Measurements from ENCODE around the gene AKR1A1. TPM values are rescaled to one million over a fixed set of nuclear protein-coding genes. Genes with fewer than 3 reads are reported as not detected.

The AKR1A1 gene
- polyA plus RNA-seq, 3 donors, result 219 to 245 (median 219) TPM

DNA sequence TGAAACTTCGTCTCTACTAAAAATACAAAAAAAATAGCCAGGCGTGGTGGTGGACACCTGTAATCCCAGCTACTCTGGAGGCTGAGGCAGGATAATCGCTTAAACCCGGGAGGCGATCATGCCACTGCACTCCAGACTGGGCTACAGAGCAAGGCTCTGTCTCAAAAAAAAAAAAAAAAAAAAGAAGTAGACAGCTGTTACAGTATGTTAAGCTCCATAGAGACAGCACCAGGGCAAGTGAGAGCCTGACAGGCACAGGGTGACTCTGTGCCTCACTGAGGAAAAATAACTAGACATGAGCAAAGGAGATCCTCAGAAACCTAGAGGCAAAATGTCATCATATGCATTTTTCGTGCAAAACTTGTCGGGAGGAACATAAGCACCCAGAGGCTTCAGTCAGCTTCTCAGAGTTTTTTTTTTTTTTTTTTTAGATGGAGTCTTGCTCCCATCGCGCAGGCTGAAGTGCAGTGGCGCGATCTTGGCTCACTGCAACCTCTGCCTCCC is 19.9 kb upstream of the AKR1A1 start:
- H4K20me1 ChIP-seq (ENCODE audit: insufficient read depth, low read length), result no peaks in the 10 kb centered on the region
- H3K36me3 ChIP-seq (replicated peaks in 1 of 2; ENCODE audit: control insufficient read depth in 1 of 2, insufficient read depth in 2 of 2, low read length in 2 of 2), result no peaks in the 10 kb centered on the region
- H3K4me2 ChIP-seq (replicated peaks; ENCODE audit: extremely low read depth, low read length, poor library complexity, severe bottlenecking), result no peak overlapping the region
- DNase-seq, result no peak
- 100% methylated on average over 5 of the region's 11 CpGs for WGBS (ENCODE audit: insufficient coverage)
- no peaks in the 10 kb centered on the region for H3K79me2 ChIP-seq (ENCODE audit: insufficient read depth, low read length)
- peaks cover 12 to 19% of the 10 kb centered on the region in 2 donors for H3K4me1 ChIP-seq (ENCODE audit: control insufficient read depth in 1 of 2, insufficient read depth in 2 of 2, low read length in 2 of 2)
- Mint-ChIP-seq H3K27me3 (ENCODE audit: low read depth in 3 of 3) (peaks cover 2 to 10% (median 8%) of the 10 kb centered on the region in 3 donors), H3K4me1 (peaks cover 23% of the 10 kb centered on the region), H3K27ac (no peak overlapping the region), H3K9me3 (peaks cover 0 to 3% (median 0%) of the 10 kb centered on the region in 7 donors), H3K4me3 (no peak overlapping the region), H3K36me3 (no peaks in the 10 kb centered on the region)
- H3K9ac ChIP-seq (ENCODE audit: insufficient read depth, low read length, poor library complexity, severe bottlenecking), result no peak overlapping the region
- H3K27ac ChIP-seq (ENCODE audit: low read depth in 1 of 2, low read length in 2 of 2), result no peak overlapping the region
- H3K9me3 ChIP-seq (replicated peaks in 1 of 2; ENCODE audit: control insufficient read depth in 1 of 2, insufficient read depth in 1 of 2, low read length in 2 of 2), result no peaks in the 10 kb centered on the region
- H3K4me3 ChIP-seq (replicated peaks in 1 of 3; ENCODE audit: low read depth in 2 of 3, low read length in 3 of 3), result no peak overlapping the region
- no peak overlapping the region for H2AFZ ChIP-seq (ENCODE audit: insufficient read depth, low read depth, low read length, poor library complexity, severe bottlenecking)
- TF ChIP-seq, protein P1, sequence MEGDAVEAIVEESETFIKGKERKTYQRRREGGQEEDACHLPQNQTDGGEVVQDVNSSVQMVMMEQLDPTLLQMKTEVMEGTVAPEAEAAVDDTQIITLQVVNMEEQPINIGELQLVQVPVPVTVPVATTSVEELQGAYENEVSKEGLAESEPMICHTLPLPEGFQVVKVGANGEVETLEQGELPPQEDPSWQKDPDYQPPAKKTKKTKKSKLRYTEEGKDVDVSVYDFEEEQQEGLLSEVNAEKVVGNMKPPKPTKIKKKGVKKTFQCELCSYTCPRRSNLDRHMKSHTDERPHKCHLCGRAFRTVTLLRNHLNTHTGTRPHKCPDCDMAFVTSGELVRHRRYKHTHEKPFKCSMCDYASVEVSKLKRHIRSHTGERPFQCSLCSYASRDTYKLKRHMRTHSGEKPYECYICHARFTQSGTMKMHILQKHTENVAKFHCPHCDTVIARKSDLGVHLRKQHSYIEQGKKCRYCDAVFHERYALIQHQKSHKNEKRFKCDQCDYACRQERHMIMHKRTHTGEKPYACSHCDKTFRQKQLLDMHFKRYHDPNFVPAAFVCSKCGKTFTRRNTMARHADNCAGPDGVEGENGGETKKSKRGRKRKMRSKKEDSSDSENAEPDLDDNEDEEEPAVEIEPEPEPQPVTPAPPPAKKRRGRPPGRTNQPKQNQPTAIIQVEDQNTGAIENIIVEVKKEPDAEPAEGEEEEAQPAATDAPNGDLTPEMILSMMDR (IDR thresholded peaks at IDR 0.05), result no peak
- intact Hi-C loops (cut with micrococcal nuclease), result no loop called here
- no peaks in the 10 kb centered on the region for H3K27me3 ChIP-seq (ENCODE audit: control insufficient read depth in 2 of 2, insufficient read depth in 2 of 2, low read length in 2 of 2)

DNA sequence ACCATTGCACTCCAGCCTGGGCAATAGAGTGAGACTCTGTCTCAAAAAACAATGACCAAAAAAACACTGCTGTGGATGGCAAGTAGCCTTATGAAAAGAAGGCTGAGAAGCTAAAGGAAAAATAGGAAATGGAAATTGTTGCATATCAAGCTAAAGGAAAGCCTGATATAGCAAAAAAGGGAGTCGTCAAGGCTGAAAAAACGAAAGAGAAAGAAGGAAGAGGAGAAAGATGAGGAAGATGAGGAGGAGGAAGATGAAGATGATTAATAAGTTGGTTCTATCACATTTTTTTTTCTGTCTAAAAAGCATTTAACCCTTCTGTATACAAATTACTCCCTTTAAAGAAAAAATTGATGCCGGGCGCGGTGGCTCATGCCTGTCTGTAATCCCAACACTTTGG is 18.8 kb upstream of the AKR1A1 start:
- H3K27me3 Mint-ChIP-seq (ENCODE audit: low read depth in 3 of 3), result peaks cover 2 to 10% (median 6%) of the 10 kb centered on the region in 3 donors
- Histone ChIP-seq H3K9ac (ENCODE audit: insufficient read depth, low read length, poor library complexity, severe bottlenecking) (no peak overlapping the region), H3K79me2 (ENCODE audit: insufficient read depth, low read length) (no peaks in the 10 kb centered on the region), H3K27ac (ENCODE audit: low read depth in 1 of 2, low read length in 2 of 2) (peak overlapping the region in 1 of 2 donors; percentile 15), H3K4me3 (replicated peaks in 1 of 3; ENCODE audit: low read depth in 2 of 3, low read length in 3 of 3) (no peak overlapping the region), H2AFZ (ENCODE audit: insufficient read depth, low read depth, low read length, poor library complexity, severe bottlenecking) (no peak overlapping the region), H3K36me3 (replicated peaks in 1 of 2; ENCODE audit: control insufficient read depth in 1 of 2, insufficient read depth in 2 of 2, low read length in 2 of 2) (no peaks in the 10 kb centered on the region), H3K27me3 (ENCODE audit: control insufficient read depth in 2 of 2, insufficient read depth in 2 of 2, low read length in 2 of 2) (no peaks in the 10 kb centered on the region), H4K20me1 (ENCODE audit: insufficient read depth, low read length) (no peaks in the 10 kb centered on the region), H3K4me1 (ENCODE audit: control insufficient read depth in 1 of 2, insufficient read depth in 2 of 2, low read length in 2 of 2) (peaks cover 12 to 19% of the 10 kb centered on the region in 2 donors), H3K9me3 (replicated peaks in 1 of 2; ENCODE audit: control insufficient read depth in 1 of 2, insufficient read depth in 1 of 2, low read length in 2 of 2) (no peaks in the 10 kb centered on the region), H3K4me2 (replicated peaks; ENCODE audit: extremely low read depth, low read length, poor library complexity, severe bottlenecking) (peak overlapping the region; percentile 30)
- peak overlapping the region; percentile 18 to 32 for H3K4me3 Mint-ChIP-seq
- peak in 1 of 3 donors; percentile 18 for DNase-seq
- TF ChIP-seq, protein P1 (IDR thresholded peaks at IDR 0.05), result no peak
- H3K36me3 Mint-ChIP-seq, result no peaks in the 10 kb centered on the region
- peaks cover 19% of the 10 kb centered on the region for H3K4me1 Mint-ChIP-seq
- intact Hi-C loops (cut with micrococcal nuclease), result no loop called here
- peak overlapping the region in 6 of 7 donors; percentile 8 to 79 (median 58) for H3K27ac Mint-ChIP-seq
- no CpG with 5 or more reads among the region's 5 CpGs for WGBS (ENCODE audit: insufficient coverage)
- H3K9me3 Mint-ChIP-seq, result peaks cover 0 to 3% (median 0%) of the 10 kb centered on the region in 7 donors
